ENCODE results near the gene PSMB5. TPM values are rescaled to one million over a fixed set of nuclear protein-coding genes. Genes with fewer than 3 reads are reported as not detected.

Gene PSMB5
- total and polyA plus RNA-seq, 2 of the 13 experiments (the other 11 are each of a cell fraction or from before 2014, with no cell fraction given) = 705 to 871 TPM

- TF ChIP-seq EHMT2 (IDR thresholded peaks at IDR 0.05; ENCODE audit: borderline replicate concordance, low read depth, low read length) = no peak
- TF ChIP-seq ESRRA (CRISPR knock-in tag; IDR thresholded peaks at IDR 0.05; ENCODE audit: low read depth) = no peak
- no peak for TF ChIP-seq HNRNPH1 (optimal IDR thresholded peaks at IDR 0.05; ENCODE audit: low read depth, low read length)
- no peak for TF ChIP-seq TFDP2 (CRISPR knock-in tag; IDR thresholded peaks at IDR 0.05)
- TF ChIP-seq ZNF12 (CRISPR knock-in tag; IDR thresholded peaks at IDR 0.05) = no peak
- TF ChIP-seq JARID2 (CRISPR knock-in tag; IDR thresholded peaks at IDR 0.05; ENCODE audit: insufficient replicate concordance) = no peak
- TF ChIP-seq, protein P1, sequence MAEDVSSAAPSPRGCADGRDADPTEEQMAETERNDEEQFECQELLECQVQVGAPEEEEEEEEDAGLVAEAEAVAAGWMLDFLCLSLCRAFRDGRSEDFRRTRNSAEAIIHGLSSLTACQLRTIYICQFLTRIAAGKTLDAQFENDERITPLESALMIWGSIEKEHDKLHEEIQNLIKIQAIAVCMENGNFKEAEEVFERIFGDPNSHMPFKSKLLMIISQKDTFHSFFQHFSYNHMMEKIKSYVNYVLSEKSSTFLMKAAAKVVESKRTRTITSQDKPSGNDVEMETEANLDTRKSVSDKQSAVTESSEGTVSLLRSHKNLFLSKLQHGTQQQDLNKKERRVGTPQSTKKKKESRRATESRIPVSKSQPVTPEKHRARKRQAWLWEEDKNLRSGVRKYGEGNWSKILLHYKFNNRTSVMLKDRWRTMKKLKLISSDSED (CRISPR knock-in tag; IDR thresholded peaks at IDR 0.05) = no peak
- no peak for TF ChIP-seq FIP1L1 (IDR thresholded peaks at IDR 0.05; ENCODE audit: borderline replicate concordance, insufficient read depth, low read depth, low read length)
- TF ChIP-seq, protein P2, sequence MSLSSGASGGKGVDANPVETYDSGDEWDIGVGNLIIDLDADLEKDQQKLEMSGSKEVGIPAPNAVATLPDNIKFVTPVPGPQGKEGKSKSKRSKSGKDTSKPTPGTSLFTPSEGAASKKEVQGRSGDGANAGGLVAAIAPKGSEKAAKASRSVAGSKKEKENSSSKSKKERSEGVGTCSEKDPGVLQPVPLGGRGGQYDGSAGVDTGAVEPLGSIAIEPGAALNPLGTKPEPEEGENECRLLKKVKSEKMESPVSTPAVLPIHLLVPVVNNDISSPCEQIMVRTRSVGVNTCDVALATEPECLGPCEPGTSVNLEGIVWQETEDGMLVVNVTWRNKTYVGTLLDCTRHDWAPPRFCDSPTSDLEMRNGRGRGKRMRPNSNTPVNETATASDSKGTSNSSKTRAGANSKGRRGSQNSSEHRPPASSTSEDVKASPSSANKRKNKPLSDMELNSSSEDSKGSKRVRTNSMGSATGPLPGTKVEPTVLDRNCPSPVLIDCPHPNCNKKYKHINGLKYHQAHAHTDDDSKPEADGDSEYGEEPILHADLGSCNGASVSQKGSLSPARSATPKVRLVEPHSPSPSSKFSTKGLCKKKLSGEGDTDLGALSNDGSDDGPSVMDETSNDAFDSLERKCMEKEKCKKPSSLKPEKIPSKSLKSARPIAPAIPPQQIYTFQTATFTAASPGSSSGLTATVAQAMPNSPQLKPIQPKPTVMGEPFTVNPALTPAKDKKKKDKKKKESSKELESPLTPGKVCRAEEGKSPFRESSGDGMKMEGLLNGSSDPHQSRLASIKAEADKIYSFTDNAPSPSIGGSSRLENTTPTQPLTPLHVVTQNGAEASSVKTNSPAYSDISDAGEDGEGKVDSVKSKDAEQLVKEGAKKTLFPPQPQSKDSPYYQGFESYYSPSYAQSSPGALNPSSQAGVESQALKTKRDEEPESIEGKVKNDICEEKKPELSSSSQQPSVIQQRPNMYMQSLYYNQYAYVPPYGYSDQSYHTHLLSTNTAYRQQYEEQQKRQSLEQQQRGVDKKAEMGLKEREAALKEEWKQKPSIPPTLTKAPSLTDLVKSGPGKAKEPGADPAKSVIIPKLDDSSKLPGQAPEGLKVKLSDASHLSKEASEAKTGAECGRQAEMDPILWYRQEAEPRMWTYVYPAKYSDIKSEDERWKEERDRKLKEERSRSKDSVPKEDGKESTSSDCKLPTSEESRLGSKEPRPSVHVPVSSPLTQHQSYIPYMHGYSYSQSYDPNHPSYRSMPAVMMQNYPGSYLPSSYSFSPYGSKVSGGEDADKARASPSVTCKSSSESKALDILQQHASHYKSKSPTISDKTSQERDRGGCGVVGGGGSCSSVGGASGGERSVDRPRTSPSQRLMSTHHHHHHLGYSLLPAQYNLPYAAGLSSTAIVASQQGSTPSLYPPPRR (CRISPR knock-in tag; IDR thresholded peaks at IDR 0.05; ENCODE audit: borderline replicate concordance) = 0 out of 2 replicates have a peak, but pooled peaks have one; percentile 3
- TF ChIP-seq, protein P3, sequence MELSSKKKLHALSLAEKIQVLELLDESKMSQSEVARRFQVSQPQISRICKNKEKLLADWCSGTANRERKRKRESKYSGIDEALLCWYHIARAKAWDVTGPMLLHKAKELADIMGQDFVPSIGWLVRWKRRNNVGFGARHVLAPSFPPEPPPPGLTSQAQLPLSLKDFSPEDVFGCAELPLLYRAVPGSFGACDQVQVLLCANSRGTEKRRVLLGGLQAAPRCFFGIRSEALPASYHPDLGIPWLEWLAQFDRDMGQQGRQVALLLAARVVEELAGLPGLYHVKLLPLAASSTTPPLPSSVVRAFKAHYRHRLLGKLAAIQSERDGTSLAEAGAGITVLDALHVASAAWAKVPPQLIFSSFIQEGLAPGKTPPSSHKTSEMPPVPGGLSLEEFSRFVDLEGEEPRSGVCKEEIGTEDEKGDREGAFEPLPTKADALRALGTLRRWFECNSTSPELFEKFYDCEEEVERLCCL (CRISPR knock-in tag; IDR thresholded peaks at IDR 0.05; ENCODE audit: borderline replicate concordance) = no peak
- no peak for TF ChIP-seq JUND (CRISPR knock-in tag; IDR thresholded peaks at IDR 0.05)
- TF ChIP-seq TRAFD1 (CRISPR knock-in tag; IDR thresholded peaks at IDR 0.05; ENCODE audit: borderline replicate concordance) = 0 out of 2 replicates have a peak, but pooled peaks have one; percentile 8
- 0 out of 2 replicates have a peak, but pooled peaks have one; percentile 25 for TF ChIP-seq KMT2B (CRISPR knock-in tag; IDR thresholded peaks at IDR 0.05)
- TF ChIP-seq CCAR2 (optimal IDR thresholded peaks at IDR 0.05; ENCODE audit: low read depth, low read length) = no peak
Observed at GRCh38 chr14:22979748-22980392, 54.8 kb downstream of the PSMB5 start (continued).
